A204.1 (cell line): ENCODE measurements around the gene ZNF652.
"Not testable (repeated sequence)": the region's sequence is repeated elsewhere in the genome, so short reads cannot be mapped to it uniquely, and the experiment has no call there.

Source experiments
- FAIRE-seq: peaks from 2 replicates; lab custom pipeline; 2012; peaks lifted over from hg19 to GRCh38; lab: Jason Lieb, UNC

ZNF652 gene

DNA sequence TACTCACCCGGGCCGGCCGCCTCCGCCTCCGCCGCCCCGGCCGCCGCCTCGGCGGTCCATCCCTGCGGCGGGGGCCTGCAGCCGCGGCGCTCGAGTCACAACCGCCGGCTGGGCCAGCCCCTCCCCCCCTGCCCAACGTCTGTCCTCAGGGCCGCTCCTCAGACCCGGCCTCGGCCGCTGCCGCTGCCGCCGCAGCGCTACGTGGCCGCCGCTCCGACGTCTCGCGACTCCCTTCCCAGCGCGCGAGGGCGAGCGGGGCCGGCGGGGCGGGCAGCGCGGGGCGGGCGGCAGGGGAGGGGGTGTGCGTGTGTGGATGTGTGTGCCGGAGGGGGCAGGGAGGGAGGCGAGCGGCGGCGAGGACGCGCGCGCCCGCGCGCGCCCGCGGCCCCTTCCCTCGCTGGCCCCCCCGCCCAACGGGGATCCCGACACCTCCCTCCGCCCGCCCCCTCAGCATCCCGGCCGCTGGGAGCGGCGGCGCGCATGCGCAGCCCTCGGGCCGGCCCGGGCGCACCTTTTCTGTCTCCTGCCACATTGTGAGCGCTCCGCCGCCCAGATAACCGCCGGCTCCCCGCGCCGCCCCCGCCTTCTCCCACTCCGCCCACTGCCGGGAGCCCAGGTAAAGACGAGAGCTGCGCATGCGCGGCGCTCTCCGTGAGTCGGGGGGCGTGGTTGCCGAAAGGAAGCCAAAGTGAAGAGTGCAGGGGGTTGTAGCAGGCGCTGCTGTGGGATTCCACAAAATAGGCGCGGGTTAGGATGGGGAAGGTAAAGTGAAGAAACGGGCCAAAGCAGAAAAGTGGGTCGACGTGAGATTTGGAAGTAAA lies at the start of gene ZNF652:
ZNF652 (minus strand) TSS at position 349 of the 821 bp plus-strand sequence. CDS start 44,525 bp downstream, outside the sequence.
- no peak for FAIRE-seq

DNA sequence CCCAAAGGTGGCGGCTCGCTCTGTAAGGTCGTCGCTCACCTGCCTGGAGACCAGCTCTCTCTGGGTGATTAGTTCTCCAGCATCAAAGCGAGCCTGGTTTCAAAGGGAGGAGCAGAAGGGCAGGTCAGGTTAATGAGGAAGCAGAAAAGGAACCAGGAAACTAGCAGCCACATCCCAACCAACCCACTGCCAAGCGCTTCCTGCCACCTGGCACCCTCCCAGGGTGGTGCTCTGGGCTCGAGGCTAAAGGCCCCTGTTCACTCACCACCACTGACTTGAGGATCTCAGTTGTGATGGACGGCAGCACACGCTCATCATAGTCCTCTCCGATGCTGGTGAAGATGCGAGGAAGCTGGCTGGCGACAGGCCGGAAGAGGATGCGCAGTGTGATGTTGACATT lies 47.0 kb upstream of the ZNF652 start:
- no peak for FAIRE-seq

DNA sequence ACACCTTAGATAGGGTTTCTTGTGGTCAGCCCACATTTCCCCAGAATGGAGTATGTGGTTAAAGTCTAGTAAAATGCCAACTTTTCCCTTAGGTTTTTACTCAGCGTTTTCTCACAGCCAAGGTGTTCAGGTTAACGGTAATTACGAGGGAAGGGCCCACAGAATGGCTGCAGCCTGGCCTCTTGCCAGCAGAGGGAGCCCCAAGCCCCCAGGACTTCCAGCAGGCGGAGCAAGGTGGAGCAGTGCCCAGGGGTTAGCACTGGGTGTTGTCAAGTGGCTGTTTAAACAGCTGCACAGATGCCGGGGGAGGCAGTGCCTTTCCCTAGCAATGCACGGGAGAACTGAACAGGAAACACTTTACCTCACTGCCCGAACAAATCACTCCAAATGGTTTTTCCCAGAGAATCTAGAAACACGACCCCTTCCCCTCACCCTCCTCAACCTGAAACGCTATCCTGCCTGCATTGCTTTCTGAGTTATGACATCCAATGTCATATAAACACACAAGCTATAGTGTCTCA lies 46.0 kb upstream of the ZNF652 start:
- no peak for FAIRE-seq

DNA sequence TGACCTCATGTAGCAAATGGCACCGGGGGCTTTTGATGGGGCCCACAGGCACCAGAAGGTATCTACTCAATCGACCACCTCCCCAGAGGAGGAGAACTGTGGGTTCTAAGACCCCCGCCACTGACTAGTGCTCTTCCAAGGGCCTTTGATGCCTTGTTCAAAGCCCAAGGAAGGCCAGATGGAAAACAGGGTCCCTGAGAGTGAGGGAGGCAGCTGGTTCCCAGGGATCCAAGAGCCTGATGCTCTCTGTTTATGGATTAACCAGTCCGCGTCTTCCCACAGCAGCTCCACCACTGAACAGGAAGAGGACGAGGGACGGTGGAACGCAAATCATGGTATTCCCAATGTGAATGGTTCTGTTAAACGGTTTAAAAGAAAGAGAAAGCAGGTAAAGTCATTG lies 45.0 kb upstream of the ZNF652 start:
- FAIRE-seq, result no peak

DNA sequence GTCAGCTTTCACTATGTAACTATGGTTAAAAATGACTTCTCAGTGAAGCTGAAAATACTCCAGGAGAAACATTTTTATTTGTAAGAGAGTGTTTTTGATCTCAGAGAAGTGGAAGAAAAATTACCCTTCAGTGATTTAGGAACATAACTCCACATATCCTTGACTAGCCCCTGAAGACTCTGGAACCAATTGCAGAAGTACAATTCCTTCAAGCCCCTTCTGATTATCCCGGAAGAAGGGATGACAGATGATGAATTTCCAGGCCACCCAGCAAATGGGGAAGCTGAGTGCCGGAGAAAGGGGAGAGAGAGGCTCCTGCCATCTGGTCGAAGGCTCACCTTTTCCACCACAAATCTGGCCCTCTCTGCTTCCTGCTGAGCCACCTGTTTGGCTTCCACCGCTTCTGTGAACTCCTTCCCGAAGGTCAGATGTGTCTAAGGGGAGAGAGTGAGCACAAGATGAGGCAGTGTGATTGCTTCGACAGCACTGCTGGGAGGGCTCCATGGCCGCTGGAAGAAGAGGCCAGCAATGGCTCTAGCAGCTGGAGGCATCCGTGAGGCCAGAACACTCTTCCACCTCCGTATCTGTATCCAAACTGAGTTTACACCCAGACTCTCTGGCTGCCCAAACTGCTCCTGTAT lies 44.5 kb upstream of the ZNF652 start:
- FAIRE-seq, result no peak

DNA sequence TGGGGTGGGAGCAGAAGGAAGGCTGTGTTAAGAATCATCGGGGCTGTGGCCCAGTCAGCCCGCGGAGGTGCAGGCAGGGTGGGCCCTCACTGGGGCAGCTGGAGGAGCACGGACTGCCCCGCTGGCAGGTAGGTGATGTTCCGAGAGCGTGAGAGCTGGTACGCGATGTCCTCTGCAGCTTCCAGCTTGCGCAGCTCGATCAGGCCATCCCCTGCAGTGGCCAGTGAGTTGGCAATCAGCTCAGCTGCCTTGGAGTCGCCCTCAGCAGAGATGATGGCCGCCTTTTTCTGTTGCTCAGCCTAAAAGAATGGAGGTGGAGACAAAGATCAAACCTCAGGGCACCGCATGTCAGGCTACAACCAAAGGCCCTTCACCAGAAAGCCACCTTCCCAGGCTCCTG lies 42.9 kb upstream of the ZNF652 start:
- no peak for FAIRE-seq

DNA sequence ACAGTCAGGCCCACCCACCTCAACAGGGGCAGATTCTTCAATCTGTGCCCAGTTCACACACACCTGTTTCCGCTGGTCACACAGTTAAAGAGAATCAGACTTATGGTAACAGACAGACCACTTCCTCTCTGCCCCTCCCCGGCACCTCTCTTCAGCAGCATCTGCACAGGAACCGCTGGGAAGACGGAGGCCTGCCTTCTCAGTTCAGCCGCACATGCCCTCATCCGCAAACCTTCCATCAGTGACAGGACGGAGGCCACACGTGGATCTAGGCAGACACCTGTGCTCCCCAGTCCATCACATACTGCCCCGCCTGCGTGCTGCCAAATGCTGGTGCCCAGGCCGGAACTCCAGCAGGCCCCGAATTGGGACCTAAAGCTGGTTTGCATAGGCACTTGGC lies 42.3 kb upstream of the ZNF652 start:
- no peak for FAIRE-seq

DNA sequence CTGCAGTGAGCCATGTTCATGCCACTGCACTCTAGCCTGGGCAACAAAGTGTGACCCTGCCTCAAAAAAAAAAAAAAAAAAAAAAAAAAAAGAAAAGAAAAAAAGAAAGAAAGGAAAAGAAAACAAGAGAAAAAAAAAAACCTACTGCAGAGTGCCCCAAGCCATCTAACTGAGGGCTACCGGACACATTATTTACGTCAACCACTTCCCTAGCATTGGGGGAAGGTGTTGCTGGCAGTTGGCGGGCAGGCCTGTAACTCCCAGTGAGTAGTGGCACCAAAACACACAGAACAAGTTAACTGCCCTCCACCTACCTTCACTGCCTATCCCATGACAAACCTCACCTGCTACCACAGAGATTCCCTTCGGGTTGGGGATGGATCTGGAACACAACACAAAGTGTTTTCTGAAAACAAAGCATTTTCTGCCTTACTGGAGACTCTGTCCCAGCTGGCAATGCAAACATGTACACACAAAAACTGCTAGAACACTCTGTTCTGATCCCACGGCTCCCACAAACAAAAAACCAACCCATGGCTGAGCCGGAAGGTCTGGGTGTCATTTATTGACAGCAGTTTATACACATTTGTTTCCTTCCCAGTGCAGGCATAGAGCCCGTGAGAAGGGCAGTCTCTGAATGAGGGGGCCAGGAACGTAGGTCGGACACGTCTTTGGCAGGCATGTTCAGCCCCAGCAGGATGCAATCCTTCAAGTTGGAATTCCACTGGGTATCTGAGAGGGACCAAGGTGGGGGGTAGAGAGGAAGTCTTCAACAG lies 41.7 kb upstream of the ZNF652 start:
- no peak for FAIRE-seq

DNA sequence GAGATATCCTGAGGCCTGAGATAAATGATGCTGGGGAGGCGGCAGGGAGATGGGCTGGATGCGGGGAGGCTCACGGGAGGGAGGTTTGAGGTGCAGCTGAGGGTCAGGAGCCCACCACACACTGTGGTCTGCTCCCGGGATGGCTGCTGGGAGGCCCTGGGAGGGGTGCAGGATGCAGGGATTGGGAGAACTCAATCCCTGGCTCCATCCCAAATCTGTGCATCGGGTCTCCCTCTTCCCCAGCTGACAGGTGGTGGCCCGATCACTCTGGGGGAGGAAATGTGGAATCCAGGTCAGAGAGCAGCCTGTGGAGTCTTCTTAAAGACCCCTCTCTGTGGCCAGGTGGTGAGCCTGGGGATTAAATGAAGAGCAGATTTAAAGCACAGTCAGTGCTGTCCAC lies 40.7 kb upstream of the ZNF652 start:
- no peak for FAIRE-seq

DNA sequence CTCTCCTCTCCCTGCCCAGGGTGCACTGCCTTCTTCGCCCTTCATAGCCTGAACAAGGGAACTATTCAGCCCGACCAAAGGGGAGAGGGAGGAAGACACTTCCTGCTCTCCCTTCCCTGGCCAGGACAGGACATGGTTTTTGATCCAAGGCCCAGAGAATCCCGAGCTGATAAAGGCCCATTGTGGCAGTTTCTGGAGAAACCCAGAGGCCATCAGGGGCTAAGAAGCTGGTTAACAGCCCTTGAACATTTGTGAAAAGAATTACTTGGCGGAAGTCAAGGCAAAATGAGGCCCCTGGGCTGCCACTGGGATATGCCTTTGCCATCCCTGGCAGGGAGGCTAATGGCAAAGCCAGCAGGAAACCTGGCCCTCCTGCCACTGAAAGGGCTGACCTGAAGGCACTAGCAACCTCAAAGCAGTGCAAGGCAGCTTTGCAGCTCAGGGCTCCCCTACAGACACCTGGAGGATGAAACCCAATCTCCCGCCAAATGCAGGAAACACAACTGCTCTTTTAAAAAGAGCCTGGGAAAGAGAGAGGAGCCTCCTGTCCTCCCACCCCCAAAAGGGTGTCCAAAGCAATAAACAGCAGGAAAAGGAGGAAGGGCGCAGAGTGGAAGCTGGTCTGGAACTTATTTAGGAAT lies 40.0 kb upstream of the ZNF652 start:
- no peak for FAIRE-seq

DNA sequence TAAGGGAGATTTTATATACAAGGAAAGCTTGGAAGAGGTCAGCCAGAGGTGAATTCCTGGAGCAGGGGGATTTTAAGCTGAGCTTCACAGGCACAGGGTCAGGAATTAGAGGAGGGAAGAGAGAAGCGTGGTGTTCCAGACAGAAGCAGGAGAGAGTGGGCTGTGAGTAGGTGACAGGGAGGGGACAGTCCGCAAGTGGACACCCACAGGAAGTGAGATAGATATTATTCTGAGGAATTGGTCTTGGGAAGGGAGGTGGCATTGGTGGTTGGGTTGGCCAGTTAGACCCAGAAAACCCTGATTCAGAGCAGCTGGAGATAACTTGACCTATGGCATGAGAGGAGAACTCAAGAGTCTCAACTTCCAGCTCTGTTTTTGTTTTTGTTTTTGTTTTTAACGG lies 37.9 kb upstream of the ZNF652 start:
- FAIRE-seq, result no peak

DNA sequence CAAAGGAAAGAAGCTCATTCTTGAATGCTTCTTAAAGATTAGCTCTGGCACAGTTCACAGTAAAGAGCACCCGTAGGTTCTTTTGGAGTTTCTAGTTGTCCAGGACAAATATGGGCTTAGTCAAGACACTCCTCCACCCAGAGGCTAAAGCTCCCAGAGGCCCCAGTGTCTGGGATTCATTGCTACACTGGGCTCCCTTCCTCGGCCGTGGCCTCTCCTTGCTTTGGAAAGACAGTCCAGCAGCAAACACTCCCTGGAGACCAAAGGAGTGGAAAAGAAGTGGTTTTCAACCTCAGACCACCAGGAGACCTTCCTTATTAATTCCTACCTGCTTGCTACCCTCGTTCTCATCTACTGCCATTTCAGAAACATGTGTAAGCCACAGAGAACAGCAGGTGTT lies 35.5 kb upstream of the ZNF652 start:
- FAIRE-seq, result no peak

DNA sequence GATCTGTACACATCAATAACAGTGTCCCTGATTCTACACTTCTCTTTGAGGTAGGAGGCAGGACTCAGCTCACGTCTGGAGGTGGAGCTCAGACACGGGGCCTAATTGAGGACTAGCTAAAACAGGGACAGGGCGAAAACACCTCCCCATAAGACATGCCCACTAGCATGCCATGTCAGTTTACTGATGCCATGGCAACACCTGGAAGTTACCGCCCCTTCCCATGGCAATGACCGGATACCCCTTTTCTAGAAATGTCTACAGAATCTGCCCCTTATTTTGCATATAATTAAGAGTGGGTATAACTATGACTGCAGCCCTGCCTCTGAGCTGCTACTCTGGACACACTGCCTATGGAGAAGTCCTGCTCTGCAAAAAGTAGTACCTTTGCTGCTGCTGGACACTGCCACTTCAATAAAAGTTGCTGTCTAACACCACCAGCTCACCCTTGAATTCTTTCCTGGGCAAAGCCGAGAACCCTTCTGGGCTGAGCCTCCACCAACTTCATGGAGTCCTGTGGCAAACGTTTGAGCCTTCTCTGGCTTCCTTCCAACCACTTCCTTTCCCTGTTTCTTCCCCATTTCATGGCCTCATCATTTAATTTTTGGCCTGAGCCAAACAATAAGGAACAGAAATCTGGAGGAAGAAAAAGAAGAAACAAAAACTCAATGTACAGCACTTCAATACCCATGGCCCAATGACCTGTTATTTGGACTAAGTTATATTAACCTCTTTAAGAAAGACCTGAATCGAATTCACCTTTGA lies 31.6 kb upstream of the ZNF652 start:
- no peak for FAIRE-seq

DNA sequence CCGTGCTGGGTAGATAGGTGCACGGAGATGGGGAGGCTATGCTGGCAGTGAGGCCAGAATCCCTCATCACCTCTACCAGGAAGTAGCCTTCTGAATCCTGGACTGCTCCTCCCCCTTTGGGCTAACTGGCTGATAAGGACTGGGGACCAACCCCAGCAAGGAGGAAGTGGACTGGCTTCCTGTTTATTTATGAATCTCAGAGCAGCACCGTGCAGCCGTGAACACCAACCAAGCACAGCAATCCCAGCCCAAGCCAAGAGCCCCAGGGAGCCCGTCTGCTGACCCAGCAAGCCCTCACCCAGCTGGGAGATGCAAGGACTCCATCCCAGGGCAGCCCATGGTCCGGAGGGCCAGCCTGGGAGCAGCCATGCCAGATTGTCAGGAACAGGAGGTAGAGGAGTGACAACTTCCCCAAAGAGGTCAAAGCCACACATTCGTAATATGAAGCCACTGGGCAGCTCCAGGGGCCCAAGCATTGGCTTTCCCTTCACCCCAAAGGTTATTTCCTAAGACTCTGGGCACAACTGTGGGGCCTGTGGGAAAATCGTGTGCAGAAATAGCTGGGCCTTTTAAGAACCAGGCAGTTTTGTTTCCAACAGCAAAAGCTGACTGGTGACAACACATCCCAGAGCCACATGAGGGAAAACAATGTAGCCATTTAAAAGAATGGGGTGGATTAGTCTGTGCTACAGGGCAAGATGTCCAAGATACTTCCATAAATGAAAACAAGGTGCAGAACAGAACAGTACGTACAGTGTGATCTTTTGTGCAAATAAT lies 28.7 kb upstream of the ZNF652 start:
- FAIRE-seq, result no peak

DNA sequence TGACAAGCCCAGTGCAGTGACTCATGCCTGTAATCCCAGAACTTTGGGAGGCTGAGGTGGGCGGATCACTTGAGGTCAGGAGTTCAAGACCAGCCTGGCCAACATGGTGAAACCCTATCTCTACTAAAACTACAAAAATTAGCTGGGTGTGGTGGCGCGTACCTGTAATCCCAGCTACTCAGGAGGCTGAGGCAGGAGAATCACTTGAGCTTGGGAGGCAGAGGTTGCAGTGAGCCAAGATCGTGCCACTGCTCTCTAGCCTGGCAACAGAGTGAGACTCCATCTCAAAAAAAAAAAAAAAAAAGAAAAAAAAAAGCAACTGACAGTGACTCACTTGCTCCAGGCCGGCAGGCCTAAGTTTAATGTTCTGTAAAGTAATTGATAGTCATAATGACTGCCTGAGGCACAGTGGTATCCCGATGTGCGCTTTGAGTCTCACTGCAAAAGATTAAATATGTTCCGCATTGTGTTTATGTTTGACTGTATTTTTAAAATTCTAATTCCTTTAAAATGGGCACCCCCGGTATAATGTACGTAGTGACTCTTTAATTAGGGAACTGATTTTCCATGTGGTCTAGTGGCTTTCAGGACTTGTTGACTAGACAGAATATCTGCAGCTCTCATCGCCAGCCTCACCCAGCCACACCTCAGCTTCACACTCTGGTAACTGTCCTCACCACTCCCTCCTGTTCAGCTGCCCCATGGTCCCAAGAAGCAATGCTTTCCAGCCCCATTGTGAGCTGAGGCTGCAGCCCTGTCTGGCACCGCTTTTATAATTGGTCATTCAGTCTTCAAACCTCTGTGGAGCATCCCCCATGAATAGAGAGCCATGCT lies 27.7 kb upstream of the ZNF652 start:
- not testable (repeated sequence) for FAIRE-seq

DNA sequence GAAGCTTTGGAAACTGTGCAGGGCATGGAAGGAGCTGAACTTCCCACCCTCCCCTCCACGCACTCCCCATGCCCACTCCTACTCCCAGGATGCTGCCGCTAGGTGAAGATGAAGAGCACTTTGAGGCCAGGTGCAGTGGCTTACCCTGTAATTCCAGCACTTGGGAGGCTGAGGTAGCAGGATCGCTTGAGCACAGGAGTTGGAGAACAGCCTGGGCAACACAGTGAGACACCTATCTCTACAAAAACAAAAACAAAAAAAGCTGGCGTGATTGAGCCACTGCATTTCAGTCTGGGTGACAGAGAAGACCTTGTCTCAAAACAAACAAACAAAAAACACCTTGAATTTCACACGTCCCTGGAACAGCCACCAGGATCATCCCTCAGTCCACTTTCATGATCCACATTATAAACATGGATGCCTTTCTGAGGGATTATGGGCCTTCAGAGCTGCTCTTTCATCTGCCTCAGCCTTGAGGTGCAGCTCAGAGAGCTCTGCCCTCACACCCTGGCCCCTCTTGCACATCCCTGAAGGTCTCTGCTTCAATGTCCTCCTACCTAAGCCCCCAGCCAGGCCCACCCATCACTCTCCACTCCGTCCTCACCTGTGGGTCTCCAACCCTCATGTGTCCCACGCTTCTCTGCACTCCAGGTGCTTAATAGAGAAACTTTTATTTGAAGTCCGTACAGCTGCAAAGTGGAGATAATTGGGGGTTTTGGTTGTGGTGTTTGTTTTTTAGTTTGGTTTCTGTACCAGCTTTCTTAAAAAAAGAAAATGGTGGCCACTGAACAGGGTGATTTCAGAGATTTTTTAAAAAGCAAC lies 26.9 kb upstream of the ZNF652 start:
- no peak for FAIRE-seq

DNA sequence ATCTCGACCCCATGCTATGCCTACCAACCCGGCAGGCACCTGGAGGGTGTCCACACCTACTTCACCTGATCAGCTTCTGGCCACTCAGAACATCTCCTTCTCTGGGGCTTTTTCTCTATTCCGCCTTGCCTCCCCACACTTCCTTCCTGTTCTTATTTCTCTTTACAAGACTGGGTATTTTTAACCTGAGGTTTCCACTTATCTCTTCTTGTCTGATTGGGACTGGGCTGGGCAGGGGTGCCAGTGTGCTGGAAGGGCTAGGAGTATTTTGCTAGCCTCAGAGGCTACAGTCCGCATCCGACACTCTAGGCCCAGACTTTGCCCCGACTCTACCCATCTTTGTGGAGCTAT lies 26.2 kb upstream of the ZNF652 start:
- no peak for FAIRE-seq

DNA sequence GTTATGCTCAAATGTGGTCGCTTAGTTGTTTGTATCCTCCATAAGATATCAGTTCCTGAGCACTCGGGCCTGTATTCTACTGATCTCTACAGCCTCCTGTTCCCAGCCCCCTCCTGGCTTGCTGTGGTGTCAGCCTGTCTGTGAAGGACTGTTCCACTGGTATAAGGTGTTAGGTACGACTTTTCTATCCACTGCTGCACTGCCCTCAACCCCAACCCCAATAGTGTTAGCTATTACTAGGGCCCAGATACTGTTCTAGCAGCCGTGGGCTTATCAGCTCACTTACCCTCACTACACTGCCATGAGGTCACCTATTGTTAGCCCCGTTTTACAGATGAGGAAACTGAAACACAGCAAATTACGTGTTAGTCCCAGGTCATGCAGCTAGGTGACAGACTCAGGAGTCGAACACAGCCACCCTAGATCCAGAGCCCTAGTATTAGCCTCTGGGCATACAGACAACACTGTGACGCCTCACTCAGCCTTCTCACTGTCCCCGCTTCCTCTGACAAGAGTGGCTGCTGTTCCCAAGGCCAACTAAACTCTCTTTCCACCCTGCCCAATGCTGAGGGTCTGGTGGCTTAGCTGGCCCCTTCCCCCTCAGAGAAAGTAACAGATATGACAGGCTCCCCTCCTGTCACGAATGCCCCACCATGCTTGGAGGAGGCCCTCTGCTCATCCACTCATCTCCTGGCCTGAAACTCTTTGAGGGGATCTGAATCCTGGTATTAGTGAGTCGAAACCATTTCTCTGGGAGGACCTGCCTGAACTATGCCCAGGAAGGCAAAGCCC lies 25.6 kb upstream of the ZNF652 start:
- no peak for FAIRE-seq
